Neural cell (in vitro differentiated cells): ENCODE data around the gene ZMYM5. TPM values are rescaled to one million over a fixed set of nuclear protein-coding genes. Genes with fewer than 3 reads are reported as not detected.

Experiments used
- H2AFZ ChIP-seq: fragments of 200-600, 300-800 bp; sonication (generic), shearing (Covaris generic); 2 replicates; pipeline ENCODE4 v1.6.0; 2014; ENCODE audit warnings: low read depth, mild to moderate bottlenecking, antibody characterized with exemption, low read length, moderate library complexity
- H3F3A ChIP-seq: fragments of 200-600 bp; shearing (Covaris generic); 2 replicates; pipeline ENCODE4 v1.6.1; 2016; ENCODE audit warnings: mild to moderate bottlenecking, moderate library complexity, mixed read lengths, antibody characterized with exemption, low read length; ENCODE audit not compliant: insufficient read depth, poor library complexity, severe bottlenecking
- H3K27ac ChIP-seq: fragments of 200-600, 300-800 bp; sonication (generic), shearing (Covaris generic); 2 replicates; pipeline ENCODE4 v1.5.1; 2014; ENCODE audit warnings: mild to moderate bottlenecking, low read length, moderate library complexity
- H3K27me3 ChIP-seq: fragments of 300-800, 200-600 bp; sonication (generic), shearing (Covaris generic); 2 replicates; pipeline ENCODE4 v1.6.0; 2014; ENCODE audit warnings: mild to moderate bottlenecking, low read depth, low read length, moderate library complexity; ENCODE audit not compliant: insufficient read depth
- H3K36me3 ChIP-seq: fragments of 300-800, 200-600 bp; sonication (generic), shearing (Covaris generic); 2 replicates; pipeline ENCODE4 v1.5.1; 2014; ENCODE audit warnings: mild to moderate bottlenecking, antibody characterized with exemption, low read length, moderate library complexity; ENCODE audit not compliant: insufficient read depth
- H3K4me2 ChIP-seq: fragments of 300-800, 200-600 bp; sonication (generic), shearing (Covaris generic); 2 replicates; pipeline ENCODE4 v1.6.0; 2014; ENCODE audit warnings: mild to moderate bottlenecking, low read length
- H3K4me3 ChIP-seq: fragments of 300-800, 200-600 bp; sonication (generic), shearing (Covaris generic); 2 replicates; pipeline ENCODE4 v1.5.1; 2014; ENCODE audit warnings: mild to moderate bottlenecking, low read length, moderate library complexity
- H3K79me2 ChIP-seq: fragments of 200-600 bp; shearing (Covaris generic); replicated peaks from 2 replicates; pipeline ENCODE4 v1.6.0; 2014; ENCODE audit warnings: mild to moderate bottlenecking, low read length, moderate library complexity; ENCODE audit not compliant: insufficient read depth
- H3K9ac ChIP-seq: fragments of 300-800, 200-600 bp; sonication (generic), shearing (Covaris generic); 2 replicates; pipeline ENCODE4 v1.6.1; 2016; ENCODE audit warnings: mild to moderate bottlenecking, low read length, mixed read lengths
- H3K9me2 ChIP-seq: fragments of 200-600 bp; shearing (Covaris generic); 2 replicates; pipeline ENCODE4 v1.6.1; 2016; ENCODE audit warnings: mild to moderate bottlenecking, low read length, mixed read lengths; ENCODE audit not compliant: insufficient read depth
- H3K9me3 ChIP-seq: fragments of 200-600, 300-800 bp; sonication (generic), shearing (Covaris generic); 2 replicates; pipeline ENCODE4 v1.6.1; 2016; ENCODE audit warnings: mild to moderate bottlenecking, mixed run types, low read length, moderate library complexity, mixed read lengths
- H4K20me1 ChIP-seq: fragments of 200-600 bp; shearing (Covaris generic); 2 replicates; pipeline ENCODE4 v1.6.1; 2016; ENCODE audit warnings: mild to moderate bottlenecking, mixed run types; ENCODE audit not compliant: insufficient read depth
- EP300 ChIP-seq: fragments of 450-650 bp; conservative IDR thresholded peaks from 2 replicates; pipeline ENCODE4 v1.6.1; 2014; ENCODE audit warnings: antibody characterized with exemption, mild to moderate bottlenecking, moderate library complexity; ENCODE audit not compliant: poor library complexity, severe bottlenecking
- EZH2 ChIP-seq: fragments of 200-600, 300-800 bp; shearing (Covaris generic), sonication (generic); IDR thresholded peaks from 2 replicates; pipeline ENCODE4 v1.6.1; 2014; ENCODE audit warnings: antibody characterized with exemption, low read length, borderline replicate concordance, mild to moderate bottlenecking; ENCODE audit not compliant: insufficient read depth, poor library complexity, severe bottlenecking
- MXI1 ChIP-seq: fragments of 450-650 bp; conservative IDR thresholded peaks from 2 replicates; pipeline ENCODE4 v1.6.1; 2014; ENCODE audit warnings: antibody characterized with exemption, mild to moderate bottlenecking; ENCODE audit not compliant: poor library complexity, severe bottlenecking
- POLR2AphosphoS5 ChIP-seq: IDR thresholded peaks from 2 replicates; pipeline ENCODE4 v1.6.1; 2012
- RAD21 ChIP-seq: fragments of 450-650 bp; conservative IDR thresholded peaks from 2 replicates; pipeline ENCODE4 v1.6.1; 2014; ENCODE audit warnings: antibody characterized with exemption, mild to moderate bottlenecking, moderate library complexity
- SMC3 ChIP-seq: fragments of 450-650 bp; conservative IDR thresholded peaks from 2 replicates; pipeline ENCODE4 v1.6.1; 2014; ENCODE audit warnings: antibody characterized with exemption, mild to moderate bottlenecking, moderate library complexity; ENCODE audit not compliant: poor library complexity
- TAF1 ChIP-seq: IDR thresholded peaks from 2 replicates; pipeline ENCODE4 v1.6.1; 2012; ENCODE audit warnings: low read depth
- polyA plus RNA-seq: library from polyadenylated mRNA; depleted of rRNA; stranded (reverse); fragments of >200 nt; gene quantifications from 2 replicates; pipeline ENCODE4 v1.2.3, GENCODE V29; 2014
- TF ChIP-seq, protein P1 (sequence below): fragments of 450-650 bp; IDR thresholded peaks from 2 replicates; pipeline ENCODE4 v1.5.1; 2014; ENCODE audit warnings: antibody characterized with exemption, mild to moderate bottlenecking, moderate library complexity; ENCODE audit not compliant: poor library complexity, severe bottlenecking
- TF ChIP-seq, protein P2 (sequence below): IDR thresholded peaks from 2 replicates; pipeline ENCODE4 v1.6.1; 2012; ENCODE audit warnings: borderline replicate concordance

The ZMYM5 gene
- polyA plus RNA-seq, 1 donor from 2014 or later: 26.1 TPM

DNA sequence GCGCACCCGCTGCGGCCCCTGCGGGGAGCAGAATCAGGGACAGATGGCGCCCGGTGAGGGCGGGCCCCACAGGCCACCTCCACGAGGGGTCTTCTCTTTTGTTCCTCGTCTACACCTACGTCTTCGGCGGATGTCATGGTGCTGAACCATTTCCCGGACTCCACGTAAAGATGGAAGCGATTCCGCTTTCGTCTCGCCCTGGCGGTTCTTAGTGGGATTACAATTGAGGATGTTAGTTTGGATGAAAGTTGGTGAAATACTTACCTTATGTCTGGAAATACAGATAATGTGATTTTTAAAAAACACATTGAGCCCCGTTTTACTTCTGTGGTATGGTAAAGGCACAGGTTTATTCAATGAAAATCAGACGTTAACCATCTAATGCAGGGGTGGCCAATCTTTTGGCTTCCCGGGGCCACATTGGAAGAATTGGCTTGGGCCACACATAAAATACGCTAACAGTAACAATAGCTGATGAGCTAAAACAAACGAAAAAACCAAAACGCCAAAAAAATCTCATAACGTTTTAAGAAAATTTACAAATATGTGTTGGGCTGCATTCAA lies 1.4 kb upstream of the ZMYM5 start:
- peaks cover 22% of the 10 kb centered on the region for H3K79me2 ChIP-seq
- no peaks in the 10 kb centered on the region for H3F3A ChIP-seq
- no peak overlapping the region for H3K4me2 ChIP-seq
- no peaks in the 10 kb centered on the region for H3K27me3 ChIP-seq
- H3K9me3 ChIP-seq: no peaks in the 10 kb centered on the region
- H3K4me3 ChIP-seq: peak overlapping the region; percentile 96
- TF ChIP-seq, protein P1, sequence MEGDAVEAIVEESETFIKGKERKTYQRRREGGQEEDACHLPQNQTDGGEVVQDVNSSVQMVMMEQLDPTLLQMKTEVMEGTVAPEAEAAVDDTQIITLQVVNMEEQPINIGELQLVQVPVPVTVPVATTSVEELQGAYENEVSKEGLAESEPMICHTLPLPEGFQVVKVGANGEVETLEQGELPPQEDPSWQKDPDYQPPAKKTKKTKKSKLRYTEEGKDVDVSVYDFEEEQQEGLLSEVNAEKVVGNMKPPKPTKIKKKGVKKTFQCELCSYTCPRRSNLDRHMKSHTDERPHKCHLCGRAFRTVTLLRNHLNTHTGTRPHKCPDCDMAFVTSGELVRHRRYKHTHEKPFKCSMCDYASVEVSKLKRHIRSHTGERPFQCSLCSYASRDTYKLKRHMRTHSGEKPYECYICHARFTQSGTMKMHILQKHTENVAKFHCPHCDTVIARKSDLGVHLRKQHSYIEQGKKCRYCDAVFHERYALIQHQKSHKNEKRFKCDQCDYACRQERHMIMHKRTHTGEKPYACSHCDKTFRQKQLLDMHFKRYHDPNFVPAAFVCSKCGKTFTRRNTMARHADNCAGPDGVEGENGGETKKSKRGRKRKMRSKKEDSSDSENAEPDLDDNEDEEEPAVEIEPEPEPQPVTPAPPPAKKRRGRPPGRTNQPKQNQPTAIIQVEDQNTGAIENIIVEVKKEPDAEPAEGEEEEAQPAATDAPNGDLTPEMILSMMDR: peak; percentile 46
- TF ChIP-seq TAF1: no peak
- no peak overlapping the region for H2AFZ ChIP-seq
- H3K9ac ChIP-seq: peak overlapping the region; percentile 82
- no peaks in the 10 kb centered on the region for H3K9me2 ChIP-seq
- H4K20me1 ChIP-seq: no peaks in the 10 kb centered on the region
- H3K36me3 ChIP-seq: no peaks in the 10 kb centered on the region
- peak overlapping the region; percentile 65 for H3K27ac ChIP-seq

DNA sequence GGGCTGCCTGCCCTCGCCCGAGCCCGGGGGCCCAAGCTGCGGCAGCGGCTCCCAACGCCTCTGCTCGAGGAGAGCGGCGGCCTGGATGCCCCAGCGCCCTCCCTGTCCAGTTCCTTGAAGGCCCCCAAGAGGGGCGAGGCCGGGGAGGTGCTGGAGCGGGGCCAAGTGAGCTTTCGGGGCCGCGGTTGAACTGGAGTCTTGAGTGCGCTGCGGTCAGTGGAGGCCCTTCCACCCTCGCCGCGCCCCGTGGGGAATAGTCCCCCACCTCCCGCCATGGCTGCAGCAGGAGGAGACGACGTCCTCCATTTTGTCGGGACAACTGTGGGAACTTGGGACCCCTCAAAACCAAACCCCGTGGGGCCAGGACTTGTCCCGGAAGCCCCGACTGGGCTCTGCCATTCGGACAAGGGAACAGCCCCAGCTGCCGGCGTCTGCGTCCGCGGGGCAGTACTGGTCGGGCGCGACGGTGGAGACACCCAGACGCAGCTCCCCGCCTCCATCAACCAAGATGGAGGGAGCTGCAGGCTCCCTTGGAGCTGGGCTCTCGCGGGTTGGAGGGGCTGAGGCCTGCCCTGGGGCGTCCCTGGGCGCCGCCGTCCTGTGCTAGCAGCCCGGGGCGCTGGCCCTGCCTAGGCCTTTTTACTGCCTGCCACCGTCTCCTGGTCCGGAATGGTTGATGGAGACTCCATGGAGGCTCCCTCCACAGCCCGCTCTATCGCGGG lies 736 bp upstream of the ZMYM5 start:
- no peak overlapping the region for H2AFZ ChIP-seq
- H3F3A ChIP-seq: no peaks in the 10 kb centered on the region
- H3K27me3 ChIP-seq: no peaks in the 10 kb centered on the region
- H3K27ac ChIP-seq: peak overlapping the region; percentile 65
- H3K79me2 ChIP-seq: peaks cover 26% of the 10 kb centered on the region
- no peaks in the 10 kb centered on the region for H3K9me2 ChIP-seq
- no peak overlapping the region for H3K4me2 ChIP-seq
- H3K4me3 ChIP-seq: peak overlapping the region; percentile 96
- TF ChIP-seq EP300 (no peak), EZH2 (no peak)
- peak overlapping the region; percentile 82 for H3K9ac ChIP-seq
- no peaks in the 10 kb centered on the region for H4K20me1 ChIP-seq
- no peaks in the 10 kb centered on the region for H3K36me3 ChIP-seq
- no peaks in the 10 kb centered on the region for H3K9me3 ChIP-seq

DNA sequence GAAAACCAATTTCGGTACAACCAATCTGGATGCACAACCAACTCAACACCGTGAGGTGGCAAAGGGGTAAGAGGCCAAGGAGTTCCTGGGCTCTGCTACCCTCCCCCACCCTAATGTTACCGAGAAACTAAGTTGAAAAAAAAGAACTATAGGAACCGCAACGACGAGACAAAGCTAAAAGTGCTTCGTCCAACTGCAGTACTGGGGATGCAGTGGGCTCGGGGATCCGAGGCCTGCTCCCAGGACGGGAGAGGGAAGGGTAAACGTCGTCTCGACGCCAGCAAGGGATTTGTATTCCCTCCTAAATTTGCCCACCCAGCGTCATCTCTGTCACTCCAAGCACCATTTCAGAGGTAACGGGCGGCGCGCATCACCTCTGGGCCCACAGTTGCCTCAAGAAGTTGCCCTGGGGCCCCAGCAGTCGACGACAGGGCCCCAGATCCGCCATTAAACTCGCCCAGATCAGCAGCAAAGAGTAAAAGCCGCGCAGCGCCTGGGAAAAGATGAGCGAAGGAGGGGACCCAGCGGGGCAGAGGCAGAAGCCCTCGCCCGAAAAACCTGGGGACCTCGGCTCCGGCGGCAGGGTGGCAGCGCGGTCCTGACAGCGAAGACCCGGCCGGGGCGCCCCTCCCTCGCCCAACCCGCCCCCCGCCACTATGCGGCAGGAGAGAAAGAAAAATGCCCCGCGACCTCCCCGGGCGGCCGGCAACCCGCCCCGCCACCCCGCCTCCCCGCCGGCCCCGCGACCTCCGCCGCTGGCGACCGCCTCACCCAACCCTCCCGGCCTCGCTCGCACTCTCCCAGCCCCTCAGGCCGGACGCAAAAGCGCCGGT lies 752 bp downstream of the ZMYM5 start:
- Histone ChIP-seq H3K9me3 (no peaks in the 10 kb centered on the region), H3K27me3 (no peaks in the 10 kb centered on the region), H3F3A (no peaks in the 10 kb centered on the region), H3K27ac (peak overlapping the region; percentile 71), H3K4me2 (peak overlapping the region; percentile 79), H3K9ac (peak overlapping the region; percentile 82), H3K79me2 (peaks cover 38% of the 10 kb centered on the region), H3K36me3 (no peaks in the 10 kb centered on the region), H3K9me2 (no peaks in the 10 kb centered on the region), H3K4me3 (peak overlapping the region; percentile 96), H4K20me1 (no peaks in the 10 kb centered on the region), H2AFZ (peak overlapping the region; percentile 69)
- no peak for TF ChIP-seq MXI1
- TF ChIP-seq RAD21: no peak
- no peak for TF ChIP-seq EZH2
- TF ChIP-seq, protein P1: no peak
- no peak for TF ChIP-seq EP300
- TF ChIP-seq SMC3: no peak
- no peak for TF ChIP-seq POLR2AphosphoS5
- no peak for TF ChIP-seq TAF1
- TF ChIP-seq, protein P2, sequence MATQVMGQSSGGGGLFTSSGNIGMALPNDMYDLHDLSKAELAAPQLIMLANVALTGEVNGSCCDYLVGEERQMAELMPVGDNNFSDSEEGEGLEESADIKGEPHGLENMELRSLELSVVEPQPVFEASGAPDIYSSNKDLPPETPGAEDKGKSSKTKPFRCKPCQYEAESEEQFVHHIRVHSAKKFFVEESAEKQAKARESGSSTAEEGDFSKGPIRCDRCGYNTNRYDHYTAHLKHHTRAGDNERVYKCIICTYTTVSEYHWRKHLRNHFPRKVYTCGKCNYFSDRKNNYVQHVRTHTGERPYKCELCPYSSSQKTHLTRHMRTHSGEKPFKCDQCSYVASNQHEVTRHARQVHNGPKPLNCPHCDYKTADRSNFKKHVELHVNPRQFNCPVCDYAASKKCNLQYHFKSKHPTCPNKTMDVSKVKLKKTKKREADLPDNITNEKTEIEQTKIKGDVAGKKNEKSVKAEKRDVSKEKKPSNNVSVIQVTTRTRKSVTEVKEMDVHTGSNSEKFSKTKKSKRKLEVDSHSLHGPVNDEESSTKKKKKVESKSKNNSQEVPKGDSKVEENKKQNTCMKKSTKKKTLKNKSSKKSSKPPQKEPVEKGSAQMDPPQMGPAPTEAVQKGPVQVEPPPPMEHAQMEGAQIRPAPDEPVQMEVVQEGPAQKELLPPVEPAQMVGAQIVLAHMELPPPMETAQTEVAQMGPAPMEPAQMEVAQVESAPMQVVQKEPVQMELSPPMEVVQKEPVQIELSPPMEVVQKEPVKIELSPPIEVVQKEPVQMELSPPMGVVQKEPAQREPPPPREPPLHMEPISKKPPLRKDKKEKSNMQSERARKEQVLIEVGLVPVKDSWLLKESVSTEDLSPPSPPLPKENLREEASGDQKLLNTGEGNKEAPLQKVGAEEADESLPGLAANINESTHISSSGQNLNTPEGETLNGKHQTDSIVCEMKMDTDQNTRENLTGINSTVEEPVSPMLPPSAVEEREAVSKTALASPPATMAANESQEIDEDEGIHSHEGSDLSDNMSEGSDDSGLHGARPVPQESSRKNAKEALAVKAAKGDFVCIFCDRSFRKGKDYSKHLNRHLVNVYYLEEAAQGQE: no peak
